ENCODE measurements around the gene VPS4B. TPM values are rescaled to one million over a fixed set of nuclear protein-coding genes. Genes with fewer than 3 reads are reported as not detected.

The VPS4B gene
- total and polyA plus RNA-seq, 2 experiments from 2014 or later = 9.1 to 14.6 TPM

DNA sequence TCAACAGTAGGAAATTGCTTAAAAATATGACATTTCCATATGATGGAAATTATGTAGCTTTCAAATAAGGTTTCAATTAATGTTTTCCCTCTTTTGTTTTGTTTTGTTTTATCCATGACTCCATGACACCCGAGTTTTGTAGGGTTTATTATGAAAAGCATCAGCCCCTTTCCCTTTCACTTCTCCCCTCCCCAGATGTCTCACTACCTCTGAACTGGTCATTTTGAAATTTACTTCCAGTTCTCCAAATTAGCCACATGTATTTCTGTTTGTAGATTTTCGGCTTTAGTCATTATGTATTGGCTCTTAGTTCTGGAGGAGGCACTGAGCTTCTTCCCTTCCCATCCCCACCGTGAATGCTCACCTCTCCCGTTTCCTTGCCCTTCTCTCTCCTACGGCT, 18.6 kb upstream of the VPS4B start:
- Histone ChIP-seq H3K4me3 (no peak overlapping the region), H3K9me3 (ENCODE audit: low read depth) (no peaks in the 10 kb centered on the region), H3K27me3 (no peaks in the 10 kb centered on the region), H3K36me3 (no peaks in the 10 kb centered on the region), H3K4me1 (ENCODE audit: low read depth) (no peaks in the 10 kb centered on the region), H3K27ac (no peak overlapping the region)
- no peak for DNase-seq (ENCODE audit: low read depth in 1 of 2, low spot score in 1 of 2)
- TF ChIP-seq, protein P1, sequence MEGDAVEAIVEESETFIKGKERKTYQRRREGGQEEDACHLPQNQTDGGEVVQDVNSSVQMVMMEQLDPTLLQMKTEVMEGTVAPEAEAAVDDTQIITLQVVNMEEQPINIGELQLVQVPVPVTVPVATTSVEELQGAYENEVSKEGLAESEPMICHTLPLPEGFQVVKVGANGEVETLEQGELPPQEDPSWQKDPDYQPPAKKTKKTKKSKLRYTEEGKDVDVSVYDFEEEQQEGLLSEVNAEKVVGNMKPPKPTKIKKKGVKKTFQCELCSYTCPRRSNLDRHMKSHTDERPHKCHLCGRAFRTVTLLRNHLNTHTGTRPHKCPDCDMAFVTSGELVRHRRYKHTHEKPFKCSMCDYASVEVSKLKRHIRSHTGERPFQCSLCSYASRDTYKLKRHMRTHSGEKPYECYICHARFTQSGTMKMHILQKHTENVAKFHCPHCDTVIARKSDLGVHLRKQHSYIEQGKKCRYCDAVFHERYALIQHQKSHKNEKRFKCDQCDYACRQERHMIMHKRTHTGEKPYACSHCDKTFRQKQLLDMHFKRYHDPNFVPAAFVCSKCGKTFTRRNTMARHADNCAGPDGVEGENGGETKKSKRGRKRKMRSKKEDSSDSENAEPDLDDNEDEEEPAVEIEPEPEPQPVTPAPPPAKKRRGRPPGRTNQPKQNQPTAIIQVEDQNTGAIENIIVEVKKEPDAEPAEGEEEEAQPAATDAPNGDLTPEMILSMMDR (IDR thresholded peaks at IDR 0.05; ENCODE audit: low read depth, low read length) = no peak

DNA sequence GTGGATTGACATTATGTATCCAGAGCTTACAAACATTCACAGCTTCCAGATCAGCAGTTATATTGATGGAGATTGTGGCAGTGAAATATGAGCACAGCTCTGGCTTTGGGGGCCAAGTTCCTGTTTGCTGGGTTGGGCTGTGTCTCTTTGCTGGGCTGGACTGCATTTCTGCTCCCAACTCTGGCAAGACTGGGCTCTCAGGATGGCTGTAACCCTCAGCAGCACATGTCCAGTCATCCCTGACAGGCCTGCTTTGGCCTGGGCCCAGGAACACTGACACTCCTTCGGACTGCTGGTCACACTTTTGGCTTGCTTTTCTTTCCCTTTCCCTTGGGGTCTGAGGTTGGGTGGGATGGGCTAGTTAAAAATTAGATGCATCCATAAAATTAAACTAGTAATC, 17.9 kb upstream of the VPS4B start:
- Histone ChIP-seq H3K9me3 (ENCODE audit: low read depth) (no peaks in the 10 kb centered on the region), H3K27me3 (no peaks in the 10 kb centered on the region), H3K4me3 (no peak overlapping the region), H3K27ac (no peak overlapping the region), H3K4me1 (ENCODE audit: low read depth) (no peaks in the 10 kb centered on the region), H3K36me3 (no peaks in the 10 kb centered on the region)
- TF ChIP-seq, protein P1 (IDR thresholded peaks at IDR 0.05; ENCODE audit: low read depth, low read length) = no peak
- no peak for DNase-seq (ENCODE audit: low read depth in 1 of 2, low spot score in 1 of 2)

DNA sequence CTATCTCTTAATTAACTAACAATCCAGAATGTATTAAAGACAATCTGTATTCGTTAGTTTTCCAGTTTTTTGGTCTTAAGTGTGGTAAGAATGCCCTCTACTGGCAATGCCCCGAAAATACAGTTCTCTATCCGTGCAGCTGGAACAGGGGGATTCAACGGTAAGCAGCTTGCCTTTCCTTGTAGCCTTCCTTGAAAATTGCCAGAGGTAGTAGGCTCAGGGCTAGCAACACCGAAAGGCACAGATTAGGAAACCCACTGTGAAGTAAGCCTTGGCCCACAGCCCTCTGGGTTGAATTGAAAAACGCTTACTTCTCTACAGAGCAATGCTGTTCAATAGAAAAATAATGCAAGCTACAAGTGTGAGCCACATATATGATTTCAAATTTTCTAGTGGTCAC, 17.1 kb upstream of the VPS4B start:
- peak; percentile 72 to 81 for DNase-seq (ENCODE audit: low read depth in 1 of 2, low spot score in 1 of 2)
- no peaks in the 10 kb centered on the region for H3K36me3 ChIP-seq
- TF ChIP-seq, protein P1 (IDR thresholded peaks at IDR 0.05; ENCODE audit: low read depth, low read length) = peak; percentile 79
- no peaks in the 10 kb centered on the region for H3K27me3 ChIP-seq
- H3K4me1 ChIP-seq (ENCODE audit: low read depth) = no peaks in the 10 kb centered on the region
- H3K4me3 ChIP-seq = no peak overlapping the region
- H3K9me3 ChIP-seq (ENCODE audit: low read depth) = no peaks in the 10 kb centered on the region
- H3K27ac ChIP-seq = no peak overlapping the region

DNA sequence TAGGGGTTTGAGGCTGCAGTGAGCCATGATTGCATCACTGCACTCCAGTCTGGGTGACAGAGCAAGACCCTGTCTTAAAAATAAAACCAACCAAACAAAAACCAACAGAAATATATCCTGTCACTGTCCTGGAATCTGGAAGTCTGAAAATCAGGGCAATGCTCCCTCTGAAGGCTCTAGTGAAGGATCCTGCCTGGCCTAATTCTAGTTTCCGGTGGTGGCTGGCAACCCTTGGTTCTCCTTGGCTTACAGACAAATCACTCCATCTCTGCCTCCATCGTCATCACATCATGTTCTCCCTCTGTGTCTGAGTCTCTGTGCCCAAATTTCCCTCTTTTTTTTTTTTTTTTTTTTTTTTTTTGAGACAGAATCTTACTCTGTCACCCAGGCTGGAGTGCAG, 15.9 kb upstream of the VPS4B start:
- Histone ChIP-seq H3K27ac (no peak overlapping the region), H3K4me1 (ENCODE audit: low read depth) (no peaks in the 10 kb centered on the region), H3K27me3 (no peaks in the 10 kb centered on the region), H3K4me3 (no peak overlapping the region), H3K36me3 (no peaks in the 10 kb centered on the region), H3K9me3 (ENCODE audit: low read depth) (no peaks in the 10 kb centered on the region)
- TF ChIP-seq, protein P1 (IDR thresholded peaks at IDR 0.05; ENCODE audit: low read depth, low read length) = no peak
- no peak for DNase-seq (ENCODE audit: low read depth in 1 of 2, low spot score in 1 of 2)

DNA sequence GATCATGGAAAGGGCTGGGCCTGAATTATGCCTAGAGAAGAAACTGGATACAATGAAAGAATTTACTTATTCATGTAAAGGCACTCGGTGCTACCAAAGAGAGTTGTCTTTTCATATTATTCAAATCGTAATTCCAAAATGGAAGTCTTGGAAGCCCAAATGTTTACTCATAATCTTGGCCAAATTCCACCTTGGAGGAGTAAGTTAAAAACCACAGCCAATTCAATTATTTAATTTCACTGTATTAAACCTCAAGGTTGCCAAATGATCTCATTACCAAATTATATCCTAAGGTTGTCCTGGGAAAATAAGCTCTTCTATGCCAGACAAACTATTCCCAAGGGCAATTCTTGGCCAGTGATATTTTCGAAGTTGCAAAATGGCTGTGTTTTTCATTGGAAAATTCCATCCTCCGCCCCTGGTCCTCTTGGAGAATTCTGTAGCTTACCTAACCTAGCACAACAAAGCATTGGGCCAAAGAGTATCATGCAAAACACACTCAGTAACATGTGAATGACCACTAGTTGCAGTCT, 11.1 kb upstream of the VPS4B start:
- H3K9me3 ChIP-seq (ENCODE audit: low read depth) = no peaks in the 10 kb centered on the region
- peaks cover 9% of the 10 kb centered on the region for H3K27me3 ChIP-seq
- no peaks in the 10 kb centered on the region for H3K4me1 ChIP-seq (ENCODE audit: low read depth)
- no peak for DNase-seq (ENCODE audit: low read depth in 1 of 2, low spot score in 1 of 2)
- H3K36me3 ChIP-seq = no peaks in the 10 kb centered on the region
- H3K27ac ChIP-seq = no peak overlapping the region
- H3K4me3 ChIP-seq = no peak overlapping the region
- TF ChIP-seq, protein P1 (IDR thresholded peaks at IDR 0.05; ENCODE audit: low read depth, low read length) = no peak

DNA sequence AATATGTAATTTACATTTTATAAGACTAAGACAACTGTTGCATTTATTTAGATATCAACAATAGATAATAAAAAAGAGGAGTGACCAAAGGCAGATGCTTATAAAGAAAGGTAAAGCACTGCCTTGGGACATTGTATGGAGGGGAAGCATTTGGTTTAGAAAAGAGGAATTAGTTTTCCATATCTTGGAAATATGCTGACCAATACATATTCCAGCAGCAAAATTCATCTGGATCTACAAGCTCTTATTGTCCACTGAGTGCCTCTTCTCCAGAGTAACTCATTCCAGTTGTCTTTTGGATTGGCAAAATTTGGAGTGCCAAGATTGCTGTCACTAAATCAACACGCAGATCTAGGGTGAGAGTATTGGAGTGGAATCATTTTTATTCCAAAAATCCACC, 8.9 kb upstream of the VPS4B start:
- no peaks in the 10 kb centered on the region for H3K36me3 ChIP-seq
- peaks cover 9% of the 10 kb centered on the region for H3K27me3 ChIP-seq
- H3K4me3 ChIP-seq = no peak overlapping the region
- no peaks in the 10 kb centered on the region for H3K9me3 ChIP-seq (ENCODE audit: low read depth)
- DNase-seq (ENCODE audit: low read depth in 1 of 2, low spot score in 1 of 2) = no peak
- H3K27ac ChIP-seq = no peak overlapping the region
- H3K4me1 ChIP-seq (ENCODE audit: low read depth) = no peaks in the 10 kb centered on the region
- TF ChIP-seq, protein P1 (IDR thresholded peaks at IDR 0.05; ENCODE audit: low read depth, low read length) = no peak

Measured in cardiac muscle cell (in vitro differentiated cells and primary cell).